Testis (tissue), 2 donors: ENCODE results near the gene SLC6A18.

ENCODE experiments used
- CTCF ChIP-seq, 3 experiments: fragments of 450-650 bp in 2 of 3; fragments of 200-600 bp in 1 of 3; sonication (generic) in 1 of 3; IDR thresholded peaks; one replicate each; pipeline ENCODE4 v1.5.1; 2016 to 2019; ENCODE audit warnings: antibody characterized with exemption in 3 of 3, mild to moderate bottlenecking in 2 of 3, moderate library complexity in 1 of 3
- POLR2A ChIP-seq: fragments of 450-650 bp; IDR thresholded peaks from one replicate; pipeline ENCODE4 v1.6.1; 2017; ENCODE audit warnings: antibody characterized with exemption, mild to moderate bottlenecking, moderate library complexity

- TF ChIP-seq CTCF (IDR thresholded peaks at IDR 0.05) (no peak), POLR2A (no peak)
Measured at GRCh38 chr5:1226231-1226630, 1.1 kb downstream of the SLC6A18 start.
